Activated CD8-positive, alpha-beta memory T cell treated with anti-CD3 and anti-CD28 coated beads for 1 hour (primary cell): ENCODE data around the gene RAB3GAP1.
"Not testable (repeated sequence)": the region's sequence is repeated elsewhere in the genome, so short reads cannot be mapped to it uniquely, and the experiment has no call there.

Experiments used
- DNase-seq, 2 donors: peaks; one replicate each; pipeline ENCODE4 v3.0.0-alpha.2; 2020; ENCODE audit warnings: low read depth in 1 of 2; ENCODE audit errors: extremely low read depth in 1 of 2

Gene RAB3GAP1

DNA sequence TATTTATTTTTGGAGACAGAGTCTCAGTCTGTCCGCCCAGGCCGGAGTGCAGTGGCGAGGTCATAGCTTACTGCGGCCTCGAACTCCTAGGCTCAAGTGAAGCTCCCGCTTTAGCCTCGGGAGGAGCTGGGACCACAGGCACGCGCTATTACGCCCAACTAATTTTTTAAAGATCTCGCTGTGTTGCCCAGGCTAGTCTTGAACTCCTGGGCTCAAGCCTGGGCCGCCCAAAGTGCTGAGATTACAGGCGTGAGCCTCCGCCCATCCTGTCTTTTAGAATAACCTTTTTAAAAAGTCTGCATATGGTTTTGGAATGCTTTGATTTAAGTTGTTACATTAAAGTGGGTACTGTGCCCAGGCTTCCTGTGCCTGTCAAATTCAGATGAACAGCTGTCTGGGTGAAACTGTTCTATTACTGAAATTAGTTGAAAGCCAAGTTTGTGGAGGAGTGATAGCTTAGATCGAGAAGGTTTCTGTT, 944 bp downstream of the RAB3GAP1 start:
- peak in 1 of 2 donors; percentile 1 for DNase-seq

DNA sequence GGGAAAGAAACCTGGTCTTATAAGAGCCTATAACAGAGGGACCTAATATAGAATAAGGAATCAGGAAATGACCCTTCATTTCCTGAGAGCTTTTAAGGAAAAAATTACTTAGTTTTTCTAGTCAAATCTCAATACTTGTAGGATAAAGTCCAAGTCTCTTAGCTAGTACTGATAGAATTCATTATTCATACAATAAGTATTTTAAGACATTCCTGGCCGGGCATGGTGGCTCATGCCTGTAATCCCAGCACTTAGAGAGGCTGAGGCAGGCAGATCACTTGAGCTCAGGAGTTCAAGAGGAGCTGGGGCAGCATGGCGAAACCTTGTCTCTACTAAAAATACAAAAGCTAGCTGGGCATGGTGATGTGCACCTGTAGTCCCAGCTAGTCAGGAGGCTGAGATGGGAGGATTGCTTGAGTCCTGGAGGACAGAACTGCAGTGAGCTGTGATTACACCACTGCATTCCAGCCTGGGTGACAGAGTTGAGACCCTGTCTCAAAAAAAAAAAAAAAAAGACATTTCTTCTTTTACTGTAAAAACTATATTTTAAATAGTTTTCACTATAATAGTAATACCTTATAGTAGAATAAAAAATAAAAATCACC, 3.2 kb downstream of the RAB3GAP1 start:
- DNase-seq, result no peak

DNA sequence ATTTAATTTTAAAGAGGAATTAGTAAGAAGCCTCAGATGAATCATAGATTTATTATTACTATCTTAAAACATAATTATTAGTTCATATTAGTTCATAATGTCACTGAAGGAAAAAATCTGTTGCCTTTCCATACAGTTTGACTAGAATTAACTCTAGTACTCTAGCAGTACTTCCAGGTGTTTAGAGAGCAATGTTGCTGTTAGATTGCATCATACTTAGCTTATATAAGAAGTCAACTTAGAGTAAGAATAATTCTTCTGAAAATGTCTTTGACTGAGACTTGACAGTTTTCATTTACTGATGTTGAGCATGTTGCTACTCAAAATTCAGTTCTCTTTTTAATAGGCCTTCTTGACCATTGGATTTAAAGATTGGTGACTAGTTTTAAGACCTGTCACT, 4.7 kb downstream of the RAB3GAP1 start:
- no peak for DNase-seq

DNA sequence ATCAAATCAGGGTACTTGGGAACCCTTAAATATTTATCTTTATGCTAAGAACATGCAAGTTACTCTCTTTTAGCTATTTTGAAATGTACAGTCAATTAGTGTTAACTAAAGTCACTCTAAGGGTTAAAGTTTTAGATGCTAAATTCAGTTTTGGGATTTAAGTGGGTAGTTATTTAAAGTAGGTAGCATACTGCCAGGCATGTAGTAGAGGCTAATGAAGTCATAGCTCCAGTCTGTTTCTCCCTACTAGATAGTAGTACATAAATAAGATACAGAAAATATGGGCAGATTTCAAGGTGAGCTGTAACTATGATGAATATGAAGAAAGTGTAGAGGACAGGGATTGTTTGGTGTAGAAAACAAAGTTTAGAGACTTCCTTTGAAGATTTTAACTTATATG, 7.5 kb downstream of the RAB3GAP1 start:
- no peak for DNase-seq

DNA sequence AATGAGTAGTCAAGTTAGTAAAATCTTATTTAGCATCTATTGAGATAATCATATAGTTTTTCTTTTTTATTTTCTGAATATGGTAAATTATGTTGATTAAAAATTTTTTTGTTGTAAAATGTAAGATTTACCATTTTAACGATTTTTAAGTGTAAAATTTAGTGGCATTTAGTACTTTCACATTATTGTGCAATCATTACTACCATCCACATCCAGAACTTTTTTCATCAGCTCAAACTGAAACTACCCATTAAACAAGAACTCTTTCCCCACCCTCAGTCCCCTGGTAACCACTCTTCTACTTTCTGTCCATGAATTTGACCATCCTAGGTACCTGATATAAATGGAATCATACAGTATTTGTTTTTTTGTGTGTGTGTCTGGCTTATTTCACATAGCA, 11.1 kb downstream of the RAB3GAP1 start:
- no peak for DNase-seq

DNA sequence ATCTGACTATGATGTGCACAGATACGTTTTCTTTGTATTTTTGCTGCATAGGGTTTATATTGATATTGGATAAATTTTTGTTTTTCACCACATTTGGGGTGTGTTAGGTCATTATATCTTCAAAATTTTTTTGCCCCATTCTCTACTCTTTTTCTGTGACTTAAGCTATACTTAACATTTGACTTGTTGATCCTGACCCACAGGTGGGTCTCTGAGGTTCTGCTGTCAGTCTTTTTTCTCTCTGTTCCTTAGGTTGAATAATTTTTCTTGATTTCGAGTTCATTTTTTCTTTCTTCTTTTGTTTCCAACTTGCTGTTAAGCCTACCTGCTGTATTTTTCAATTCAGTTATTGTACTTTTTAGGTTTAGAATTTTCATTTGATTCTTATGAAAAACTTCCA, 12.1 kb downstream of the RAB3GAP1 start:
- DNase-seq, result no peak

DNA sequence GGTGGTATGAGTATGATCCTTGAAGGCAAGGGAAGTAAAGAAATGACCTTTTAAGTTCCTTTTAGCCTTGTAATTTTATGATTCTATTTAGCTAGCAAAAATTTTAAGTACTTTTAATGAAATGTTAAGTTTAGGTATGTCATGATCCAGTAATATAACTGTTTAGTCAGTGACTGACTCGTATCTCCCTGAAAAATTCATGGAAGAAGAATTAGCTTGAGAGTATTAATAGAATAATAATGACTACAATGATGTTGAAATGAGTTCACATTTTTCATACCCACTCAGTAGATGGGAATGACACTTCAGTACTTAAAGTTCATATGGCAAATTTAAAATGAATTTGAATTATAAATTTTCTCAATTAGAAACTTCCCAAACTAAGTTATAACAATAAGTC, 14.6 kb downstream of the RAB3GAP1 start:
- no peak for DNase-seq

DNA sequence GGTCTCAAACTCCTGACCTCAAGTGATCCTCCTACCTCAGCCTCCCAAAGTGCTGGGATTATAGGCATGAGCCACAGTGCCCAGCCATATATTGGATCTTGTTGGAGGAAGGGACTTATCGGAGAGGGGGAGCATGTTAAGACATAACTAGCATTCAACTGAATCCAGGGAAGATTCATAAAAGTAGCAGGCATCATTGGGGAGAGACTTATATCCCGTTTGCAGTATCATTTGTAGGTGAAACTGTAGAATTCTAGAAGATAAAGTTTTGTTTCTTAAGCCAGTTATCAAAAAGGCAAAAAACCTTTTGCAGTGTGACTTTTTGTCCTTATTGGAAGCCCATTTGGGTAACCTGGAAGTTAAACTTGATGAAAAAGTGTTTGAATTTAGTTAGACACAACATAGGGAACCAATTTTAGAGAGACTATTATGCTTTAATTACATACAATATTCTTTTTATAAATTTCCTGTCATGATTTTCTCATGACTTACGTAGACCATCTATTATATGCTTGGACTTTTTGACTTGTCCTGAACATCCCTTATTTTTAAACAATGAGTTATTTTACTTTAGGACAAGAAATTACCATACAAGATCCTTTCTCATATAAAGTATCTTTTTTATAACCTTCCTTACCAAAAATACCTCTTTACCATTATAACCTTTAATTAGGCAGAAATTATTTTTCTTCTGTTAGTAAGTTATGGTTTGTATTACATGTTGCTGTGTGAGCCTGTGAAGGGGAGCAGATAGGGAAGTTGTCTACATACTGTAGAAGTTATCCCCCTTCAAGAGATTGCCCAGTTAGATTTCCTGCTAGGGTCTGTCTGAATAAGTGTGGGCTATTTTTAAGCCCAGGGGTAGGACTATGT, 20.3 kb downstream of the RAB3GAP1 start:
- DNase-seq, result no peak

DNA sequence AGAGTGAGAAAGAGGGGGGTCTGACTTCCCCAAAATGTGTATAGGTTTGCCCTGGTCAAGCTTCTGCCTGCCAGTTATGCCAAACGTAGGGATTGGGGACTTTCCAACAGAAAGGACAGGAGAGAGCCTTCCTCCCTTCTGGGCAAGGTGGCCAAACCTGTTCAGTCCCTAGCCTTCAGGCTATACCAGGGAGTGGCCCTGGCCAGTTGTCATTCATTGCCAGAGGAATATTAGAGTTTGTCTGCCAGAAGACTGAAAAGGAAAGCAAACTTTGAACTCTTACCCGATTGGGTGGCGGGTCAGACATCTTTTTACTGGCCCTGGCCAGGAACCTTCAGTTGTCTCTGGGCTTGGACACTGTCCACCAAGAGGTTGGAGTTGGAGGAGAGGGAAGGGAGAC, 22.1 kb downstream of the RAB3GAP1 start:
- no peak for DNase-seq

DNA sequence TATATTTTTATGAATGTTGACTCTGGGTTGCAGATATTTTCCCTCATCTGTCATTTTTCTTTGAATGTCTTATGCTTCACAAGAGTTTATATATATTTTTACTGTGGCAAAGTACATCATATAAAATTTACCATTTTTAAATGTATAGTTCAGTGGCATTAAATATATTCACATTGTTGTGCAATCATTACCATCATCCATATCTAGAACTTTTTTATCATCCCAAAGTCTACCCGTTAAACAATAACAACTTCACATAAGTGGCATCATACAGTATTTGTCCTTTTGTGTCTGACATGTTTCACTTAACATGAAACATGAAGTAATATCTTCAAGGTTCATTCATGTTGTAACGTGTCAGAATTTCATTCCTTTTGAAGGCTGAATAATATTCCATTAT, 24.5 kb downstream of the RAB3GAP1 start:
- DNase-seq, result no peak

DNA sequence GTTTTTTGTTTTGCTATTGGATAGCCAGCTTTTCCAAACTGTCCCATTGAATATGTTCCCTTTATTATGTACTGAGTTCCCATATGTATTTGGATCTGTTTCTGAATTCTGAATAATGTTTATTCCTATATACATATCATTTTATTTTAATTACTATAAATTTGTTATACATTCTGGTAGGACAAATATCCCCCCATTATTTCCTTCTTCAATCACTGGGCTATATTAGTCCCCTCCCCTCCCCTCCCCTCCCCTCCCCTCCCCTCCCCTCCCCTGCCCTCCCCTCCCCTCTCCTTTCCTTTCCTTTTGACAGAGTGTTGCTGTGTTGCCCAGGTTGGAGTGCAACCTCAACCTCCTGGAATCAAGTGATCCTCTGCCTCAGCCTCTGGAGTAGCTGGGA, 26.3 kb downstream of the RAB3GAP1 start:
- DNase-seq, result no peak

DNA sequence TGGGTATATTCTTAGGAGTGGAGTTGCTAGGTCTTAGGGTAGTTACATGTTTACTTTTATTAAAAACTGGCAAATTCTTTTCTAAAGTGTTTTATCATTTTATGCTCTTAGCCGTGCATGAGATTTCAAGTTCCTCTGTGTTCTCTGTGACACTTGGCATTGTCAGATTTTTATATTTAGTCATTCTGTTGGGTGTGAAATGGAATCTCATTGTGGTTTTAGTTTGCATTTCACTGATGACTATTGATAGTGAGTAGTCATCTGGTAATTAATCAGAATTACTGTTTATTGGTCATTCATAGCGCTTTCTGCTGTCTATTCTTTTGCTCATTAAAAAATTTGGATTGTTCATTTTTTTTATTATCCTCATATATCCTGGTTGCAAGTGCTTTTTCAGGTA, 34.1 kb downstream of the RAB3GAP1 start:
- DNase-seq, result no peak

DNA sequence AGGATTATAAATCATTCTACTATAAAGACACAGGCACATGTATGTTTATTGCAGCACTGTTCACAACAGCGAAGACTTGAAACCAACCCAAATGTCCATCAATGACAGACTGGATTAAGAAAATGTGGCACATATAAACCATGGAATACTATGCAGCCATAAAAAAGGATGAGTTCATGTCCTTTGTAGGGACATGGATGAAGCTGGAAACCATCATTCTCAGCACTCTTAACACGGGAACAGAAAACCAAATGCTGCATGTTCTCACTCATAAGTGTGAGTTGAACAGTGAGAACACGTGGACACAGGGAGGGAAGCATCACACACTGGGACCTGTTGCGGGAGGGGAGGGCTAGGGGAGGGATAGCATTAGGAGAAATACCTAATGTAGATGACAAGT, 37.5 kb downstream of the RAB3GAP1 start:
- not testable (repeated sequence) for DNase-seq

DNA sequence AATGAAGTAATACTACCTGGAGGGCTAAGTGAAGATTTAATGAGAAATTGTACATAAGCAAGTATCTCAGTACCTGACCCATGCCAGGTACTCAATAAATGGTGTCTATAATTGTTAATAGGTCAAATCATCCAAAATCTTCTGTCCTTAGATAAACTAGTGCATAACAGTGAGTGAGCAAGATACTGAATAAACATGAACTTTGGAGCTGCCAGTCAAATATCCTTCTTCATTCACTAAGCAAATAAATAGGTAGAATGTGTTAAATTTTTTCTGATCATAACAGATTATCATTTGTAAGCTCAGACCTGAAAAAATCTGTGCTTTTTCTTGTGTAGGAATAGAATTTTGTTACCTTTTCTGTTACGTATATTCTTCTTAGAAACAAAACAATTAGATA, 39.6 kb downstream of the RAB3GAP1 start:
- DNase-seq, result no peak

DNA sequence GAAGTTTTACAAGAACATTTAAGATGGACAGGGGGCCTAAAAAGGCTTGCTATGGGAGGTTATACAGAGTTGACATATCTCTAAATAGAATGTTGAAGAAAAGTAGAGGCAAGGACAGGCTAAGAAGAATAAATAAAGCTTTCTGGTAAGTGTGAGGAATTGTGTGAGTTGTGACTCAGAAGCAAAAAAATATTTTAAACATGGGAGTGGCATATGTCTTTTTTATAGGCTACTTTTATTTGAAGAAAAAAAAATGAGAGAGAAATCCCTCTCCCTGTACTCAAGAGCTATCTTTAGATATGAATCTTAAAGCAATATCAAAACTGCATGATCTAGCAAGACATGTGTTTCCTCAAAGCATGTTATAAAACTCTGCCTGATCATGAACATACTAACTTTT, 41.1 kb downstream of the RAB3GAP1 start:
- no peak for DNase-seq

DNA sequence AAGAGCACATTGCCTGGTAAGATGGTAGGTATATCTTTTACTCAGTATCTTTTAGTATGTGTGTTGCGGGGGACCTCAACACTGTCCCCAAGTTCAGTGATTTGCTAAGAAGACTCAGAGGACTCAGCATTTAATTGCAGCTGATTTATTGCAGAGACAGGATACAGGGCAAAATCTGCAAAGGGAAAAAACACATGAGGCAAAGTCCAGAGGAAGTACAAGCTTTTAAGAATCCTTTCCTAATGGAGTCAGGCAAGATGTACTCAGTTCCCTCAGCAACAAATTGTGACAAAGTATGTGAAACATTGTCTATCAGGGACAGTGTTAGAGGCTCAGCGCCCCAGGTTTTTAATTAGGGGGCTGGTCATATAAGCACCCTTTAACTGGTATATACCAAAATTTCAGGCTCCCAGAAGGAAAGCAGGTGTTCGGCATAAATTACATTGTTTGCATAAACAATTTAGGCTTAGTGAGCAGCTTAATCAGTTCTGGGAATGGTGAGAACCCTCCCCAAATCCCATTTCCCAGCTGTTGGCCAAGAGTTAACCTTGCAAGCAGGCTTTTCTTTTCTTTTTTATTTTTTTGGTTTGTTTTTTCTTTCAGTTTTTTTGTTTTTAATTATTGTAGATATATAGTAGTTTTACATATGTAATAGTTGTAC, 41.7 kb downstream of the RAB3GAP1 start:
- DNase-seq, result no peak

DNA sequence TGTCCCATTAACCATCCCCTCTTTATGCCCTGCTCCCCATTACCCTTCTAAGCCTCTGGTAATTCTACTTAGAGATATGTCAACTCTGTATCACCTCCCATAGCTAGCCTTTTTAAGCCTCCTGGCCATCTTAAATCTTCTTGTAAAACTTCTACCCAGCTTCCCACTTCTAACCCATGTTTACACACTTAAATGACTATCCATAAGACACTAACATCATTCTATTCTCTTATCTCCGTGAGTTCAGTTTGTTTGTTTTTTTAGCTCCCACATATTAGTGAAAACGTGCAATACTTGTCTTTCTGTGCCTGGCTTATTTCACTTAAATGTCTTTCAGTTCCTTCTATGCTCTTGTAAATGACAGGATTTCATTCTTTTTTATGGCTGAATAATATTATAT, 42.4 kb downstream of the RAB3GAP1 start:
- no peak for DNase-seq

DNA sequence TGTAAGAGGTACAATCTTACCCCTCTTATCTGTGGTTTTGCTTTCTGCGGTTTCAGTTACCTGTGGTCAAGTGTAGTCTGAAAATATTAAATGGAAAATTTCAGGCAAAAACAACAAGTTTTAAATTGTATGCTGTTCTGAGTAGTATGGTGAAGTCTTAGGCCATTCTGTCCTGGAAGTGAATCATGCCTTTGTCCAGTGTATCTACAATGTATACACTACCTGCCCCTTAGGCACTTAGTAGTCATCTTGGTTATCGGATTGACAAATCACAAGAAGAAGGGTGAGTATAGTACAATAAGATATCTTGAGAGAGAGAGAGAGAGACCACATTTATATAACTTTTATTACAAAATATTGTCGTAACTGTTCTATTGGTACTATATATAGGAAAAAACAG, 43.5 kb downstream of the RAB3GAP1 start:
- DNase-seq, result no peak

DNA sequence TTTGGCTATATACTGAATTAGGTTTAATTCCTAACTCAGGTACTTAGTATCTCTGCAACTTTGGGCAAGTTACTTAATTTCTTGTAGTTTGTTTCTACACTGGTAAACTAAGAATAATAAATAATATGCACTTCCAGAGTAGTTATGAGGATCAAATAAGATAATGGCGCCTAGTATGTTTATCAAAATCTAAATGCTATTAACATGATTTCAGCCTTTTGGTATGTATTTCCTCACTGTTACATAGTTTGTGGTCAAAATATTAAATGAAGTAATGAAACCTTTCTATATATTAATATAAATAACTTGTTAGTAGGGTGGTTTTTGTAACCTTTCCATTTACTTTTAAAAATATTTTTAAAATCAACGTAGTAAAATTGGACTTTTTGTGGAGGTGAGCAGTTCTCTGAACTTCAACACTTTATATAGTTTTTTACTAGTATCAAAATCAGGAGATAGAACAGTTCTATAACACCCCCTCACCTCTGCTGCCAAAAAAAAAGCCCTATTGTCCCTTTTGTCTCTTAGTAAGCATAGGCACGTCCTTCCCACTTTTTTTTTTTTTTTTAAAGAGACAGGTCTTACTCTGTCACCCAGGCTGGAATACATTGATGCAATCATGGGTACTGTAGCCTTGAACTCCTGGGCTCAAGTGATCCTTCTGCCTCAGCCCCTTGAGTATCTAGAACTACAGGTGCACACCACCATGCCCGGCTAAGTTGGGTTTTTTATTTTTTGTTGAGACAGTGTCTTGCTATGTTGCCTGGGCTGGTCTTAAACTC, 44.8 kb downstream of the RAB3GAP1 start:
- no peak for DNase-seq

DNA sequence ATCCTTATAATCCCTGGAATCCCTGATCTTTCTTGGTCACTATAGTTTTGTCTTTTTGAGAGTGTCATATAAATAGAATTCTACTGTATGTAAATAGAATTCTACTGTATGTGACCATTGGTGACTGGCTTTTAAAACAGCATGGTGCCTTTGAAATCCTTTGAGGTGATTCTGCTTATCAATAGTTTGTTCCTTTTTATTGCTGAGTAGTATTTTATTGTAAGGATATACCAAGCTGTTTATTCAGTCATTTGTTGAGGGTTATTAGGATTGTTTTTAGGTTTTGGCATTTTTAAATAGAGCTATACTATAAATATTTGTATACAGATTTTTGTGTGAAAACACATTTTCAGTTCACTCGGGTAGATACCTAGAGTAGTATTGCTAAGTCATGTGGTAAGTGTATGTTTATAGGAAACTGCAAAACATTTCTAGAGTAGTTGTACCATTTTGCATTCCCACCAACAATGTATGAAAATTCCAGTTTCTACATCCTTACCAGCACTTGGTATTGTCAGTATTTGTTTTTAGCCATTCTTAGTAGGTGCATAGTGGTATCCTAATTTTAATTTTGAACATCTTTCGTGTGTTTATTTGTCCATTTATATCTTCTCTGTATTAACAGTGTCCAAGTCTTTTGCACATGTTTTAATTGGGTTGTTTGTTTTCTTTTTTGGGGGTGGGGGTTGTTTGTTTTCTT, 45.6 kb downstream of the RAB3GAP1 start:
- DNase-seq, result no peak
